Stomach (tissue), 4 donors: ENCODE results near the gene GPR37.

Experiments used
- EP300 ChIP-seq: sonication (generic); formaldehyde crosslinking; IDR thresholded peaks from one replicate; pipeline ENCODE4 v1.6.1; 2017; ENCODE audit warnings: antibody characterized with exemption
- POLR2A ChIP-seq, 4 donors: fragments of 450-650 bp; IDR thresholded peaks; one replicate each; pipeline ENCODE4 v1.6.1; 2016; ENCODE audit warnings: antibody characterized with exemption in 4 of 4, control low read depth in 2 of 4, mild to moderate bottlenecking in 1 of 4, moderate library complexity in 1 of 4
- POLR2AphosphoS5 ChIP-seq, 3 donors: sonication (generic); formaldehyde crosslinking; IDR thresholded peaks; one replicate each; pipeline ENCODE4 v1.6.1; 2016; ENCODE audit warnings: antibody characterized with exemption in 3 of 3
- TF ChIP-seq, protein P1 (sequence below), 7 experiments: fragments of 450-650 bp in 4 of 7; fragments of 200-600 bp in 3 of 7; sonication (generic) in 3 of 7; IDR thresholded peaks; one replicate each; pipeline ENCODE4 v1.5.1; 2016 to 2019; ENCODE audit warnings: antibody characterized with exemption in 7 of 7, control low read depth in 2 of 7, mild to moderate bottlenecking in 1 of 7

DNA sequence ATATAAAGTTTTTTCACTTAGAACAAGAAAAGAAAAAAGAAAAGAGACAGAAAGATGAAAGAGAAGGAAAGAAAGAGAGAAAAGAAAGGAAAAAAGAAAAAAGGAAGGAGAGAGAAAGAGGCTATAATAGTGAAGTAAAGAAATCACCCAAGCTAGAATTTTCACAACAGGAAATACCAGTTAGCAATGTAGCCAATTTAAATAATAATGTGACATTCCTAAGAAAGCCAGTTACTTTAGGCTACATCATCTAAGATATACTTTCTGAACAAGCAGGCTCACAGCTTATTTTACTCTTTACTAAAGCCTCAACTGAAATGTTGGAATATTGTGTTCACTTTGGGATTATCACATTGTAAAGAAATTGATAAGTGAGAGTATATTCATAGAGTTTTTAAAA, 53.6 kb downstream of the GPR37 start:
- TF ChIP-seq, protein P1, sequence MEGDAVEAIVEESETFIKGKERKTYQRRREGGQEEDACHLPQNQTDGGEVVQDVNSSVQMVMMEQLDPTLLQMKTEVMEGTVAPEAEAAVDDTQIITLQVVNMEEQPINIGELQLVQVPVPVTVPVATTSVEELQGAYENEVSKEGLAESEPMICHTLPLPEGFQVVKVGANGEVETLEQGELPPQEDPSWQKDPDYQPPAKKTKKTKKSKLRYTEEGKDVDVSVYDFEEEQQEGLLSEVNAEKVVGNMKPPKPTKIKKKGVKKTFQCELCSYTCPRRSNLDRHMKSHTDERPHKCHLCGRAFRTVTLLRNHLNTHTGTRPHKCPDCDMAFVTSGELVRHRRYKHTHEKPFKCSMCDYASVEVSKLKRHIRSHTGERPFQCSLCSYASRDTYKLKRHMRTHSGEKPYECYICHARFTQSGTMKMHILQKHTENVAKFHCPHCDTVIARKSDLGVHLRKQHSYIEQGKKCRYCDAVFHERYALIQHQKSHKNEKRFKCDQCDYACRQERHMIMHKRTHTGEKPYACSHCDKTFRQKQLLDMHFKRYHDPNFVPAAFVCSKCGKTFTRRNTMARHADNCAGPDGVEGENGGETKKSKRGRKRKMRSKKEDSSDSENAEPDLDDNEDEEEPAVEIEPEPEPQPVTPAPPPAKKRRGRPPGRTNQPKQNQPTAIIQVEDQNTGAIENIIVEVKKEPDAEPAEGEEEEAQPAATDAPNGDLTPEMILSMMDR (IDR thresholded peaks at IDR 0.05): no peak
- TF ChIP-seq POLR2A (IDR thresholded peaks at IDR 0.05) (no peak), POLR2AphosphoS5 (IDR thresholded peaks at IDR 0.05) (no peak), EP300 (no peak)
